Endothelial cell of umbilical vein (primary cell): Measurements from ENCODE around the gene GNPTAB. TPM values are rescaled to one million over a fixed set of nuclear protein-coding genes. Genes with fewer than 3 reads are reported as not detected.

Source experiments
- BruUV-seq: library from RNA; stranded (reverse); fragments of 400-500 nt; replicated peaks from 2 replicates; lab custom pipeline; 2021; lab: Mats Ljungman, UMichigan
- CTCF ChIA-PET: fragments of 300-600, 350-600 bp; sonication (Branson Sonifier 250); formaldehyde crosslinking; loops from one replicate; lab custom pipeline; 2021; ENCODE audit warnings: antibody characterized with exemption, inconsistent platforms; lab: Charles Lee
- POLR2A ChIA-PET: fragments of 300-600, 350-600 bp; sonication (Branson Sonifier 250); formaldehyde crosslinking; loops from one replicate; lab custom pipeline; 2021; ENCODE audit warnings: antibody characterized with exemption, inconsistent platforms; lab: Charles Lee
- DNase-seq: peaks from one replicate; pipeline ENCODE4 v3.0.0-alpha.2; 2011; ENCODE audit warnings: low read depth, low spot score
- FAIRE-seq: peaks from 2 replicates; lab custom pipeline; 2011; peaks lifted over from hg19 to GRCh38; lab: Jason Lieb, UNC
- H2AFZ ChIP-seq: 2 replicates; pipeline ENCODE4 v1.6.0; 2012; ENCODE audit warnings: low read depth, low read length, control low read depth, inconsistent platforms
- H3K27ac ChIP-seq: 2 replicates; pipeline ENCODE4 v1.5.1; 2011; ENCODE audit warnings: low read depth, mild to moderate bottlenecking, control low read depth, low read length, moderate library complexity; ENCODE audit not compliant: insufficient read depth
- H3K27me3 ChIP-seq, 2 experiments: 2 replicates each; pipeline versions ENCODE4 v1.6.0 to v1.6.1; 2011; ENCODE audit warnings: low read length in 2 of 2, mixed read lengths in 1 of 2; ENCODE audit not compliant: control insufficient read depth in 2 of 2, insufficient read depth in 2 of 2
- H3K36me3 ChIP-seq, 2 experiments: 2 replicates in 1 of 2; 3 replicates in 1 of 2; pipeline ENCODE4 v1.5.1; 2011; ENCODE audit warnings: low read length in 2 of 2, mild to moderate bottlenecking in 1 of 2, moderate library complexity in 1 of 2; ENCODE audit not compliant: control insufficient read depth in 2 of 2, insufficient read depth in 2 of 2; ENCODE audit errors: extremely low read depth in 1 of 2
- H3K4me1 ChIP-seq: 3 replicates; pipeline ENCODE4 v1.5.1; 2011; ENCODE audit warnings: mild to moderate bottlenecking, low read length; ENCODE audit not compliant: control insufficient read depth, insufficient read depth; ENCODE audit errors: extremely low read depth
- H3K4me2 ChIP-seq: 2 replicates; pipeline ENCODE4 v1.6.1; 2011; ENCODE audit warnings: low read length, control low read depth, mixed read lengths; ENCODE audit not compliant: insufficient read depth
- H3K4me3 ChIP-seq, 3 experiments: fragments of 200-600 bp in 1 of 3; sonication (generic), shearing (Covaris generic) in 1 of 3; replicated peaks in 1 of 3; 2 replicates each; pipeline ENCODE4 v1.5.1; 2011 to 2016; ENCODE audit warnings: control low read depth in 3 of 3, low read length in 3 of 3, mild to moderate bottlenecking in 2 of 3, inconsistent platforms in 1 of 3, low read depth in 1 of 3, moderate library complexity in 1 of 3; ENCODE audit not compliant: insufficient read depth in 1 of 3
- H3K79me2 ChIP-seq: 2 replicates; pipeline ENCODE4 v1.6.0; 2012; ENCODE audit warnings: low read length, inconsistent platforms; ENCODE audit not compliant: control insufficient read depth, insufficient read depth
- H3K9ac ChIP-seq: replicated peaks from 2 replicates; pipeline ENCODE3; 2011; ENCODE audit warnings: low read length, control low read depth; ENCODE audit not compliant: insufficient read depth; ENCODE audit errors: extremely low read depth
- H3K9me1 ChIP-seq: replicated peaks from 3 replicates; pipeline ENCODE4 v1.6.0; 2011; ENCODE audit warnings: mild to moderate bottlenecking, low read length; ENCODE audit not compliant: control insufficient read depth, insufficient read depth; ENCODE audit errors: extremely low read depth
- H3K9me3 ChIP-seq: replicated peaks from 2 replicates; pipeline ENCODE4 v1.5.1; 2012; ENCODE audit warnings: low read length, inconsistent platforms; ENCODE audit not compliant: control insufficient read depth, insufficient read depth
- H4K20me1 ChIP-seq: replicated peaks from 2 replicates; pipeline ENCODE3; 2011; ENCODE audit warnings: mild to moderate bottlenecking, low read length; ENCODE audit not compliant: control insufficient read depth, insufficient read depth; ENCODE audit errors: extremely low read depth
- EZH2 ChIP-seq: IDR thresholded peaks from 2 replicates; pipeline ENCODE4 v1.6.1; 2012; ENCODE audit warnings: borderline replicate concordance, low read depth, mild to moderate bottlenecking, moderate library complexity, low read length, inconsistent platforms; ENCODE audit not compliant: severe bottlenecking
- FOS ChIP-seq: IDR thresholded peaks from 2 replicates; pipeline ENCODE4 v1.6.1; 2011; ENCODE audit warnings: mild to moderate bottlenecking, low read length, moderate library complexity, borderline replicate concordance; ENCODE audit not compliant: insufficient read depth
- GATA2 ChIP-seq: IDR thresholded peaks from 2 replicates; pipeline ENCODE4 v1.7.0; 2011; ENCODE audit warnings: low read depth, mild to moderate bottlenecking, moderate library complexity, mixed read lengths, low read length; ENCODE audit not compliant: insufficient read length, insufficient read depth
- JUN ChIP-seq: IDR thresholded peaks from 2 replicates; pipeline ENCODE4 v1.6.1; 2011; ENCODE audit warnings: borderline replicate concordance, low read depth; ENCODE audit not compliant: insufficient read length, insufficient read depth
- MYC ChIP-seq: IDR thresholded peaks from one replicate; pipeline ENCODE4 v1.6.1; 2011; ENCODE audit warnings: mild to moderate bottlenecking, low read depth, low read length
- POLR2A ChIP-seq: IDR thresholded peaks from 2 replicates; pipeline ENCODE4 v1.6.1; 2012; ENCODE audit warnings: low read depth, mild to moderate bottlenecking, control low read depth, low read length
- POLR2AphosphoS5 ChIP-seq: IDR thresholded peaks from 2 replicates; pipeline ENCODE4 v1.6.1; 2012; ENCODE audit warnings: low read depth, mild to moderate bottlenecking, control low read depth, low read length, moderate library complexity; ENCODE audit not compliant: insufficient read depth
- dilution Hi-C: fragments of 300-500 bp; cut with MboI; formaldehyde crosslinking; loops from one replicate; pipeline ENCODE4 v1.15.0; 2019; ENCODE audit warnings: low sequenced_read_pairs; ENCODE audit not compliant: extremely low pct_ligation_motif_present
- intact Hi-C: fragments of 100-400 bp; cut with micrococcal nuclease; formaldehyde crosslinking; loops from one replicate; pipeline ENCODE4 v1.10.0; 2022
- polyA plus RNA-seq, 4 experiments: library from polyadenylated mRNA; depleted of rRNA in 3 of 4; stranded (reverse) in 3 of 4; unstranded in 1 of 4; fragments of >200 nt; gene quantifications; 2 replicates each; pipeline versions ENCODE4 v1.2.1 to v1.2.3, GENCODE V29; 2011 to 2012; ENCODE audit warnings: missing spikeins in 1 of 4
- total RNA-seq: library from RNA; stranded (reverse); gene quantifications from 2 replicates; pipeline ENCODE4 v1.2.3, GENCODE V29; 2021
- TF ChIP-seq, protein P1 (sequence below): IDR thresholded peaks from 2 replicates; pipeline ENCODE4 v1.6.1; 2011; ENCODE audit not compliant: insufficient read depth, insufficient read length
- TF ChIP-seq, protein P2 (sequence below), 2 donors: IDR thresholded peaks; 1 replicate in 1 of 2; 2 replicates in 1 of 2; pipeline ENCODE4 v1.5.1; 2011; ENCODE audit warnings: low read length in 2 of 2, mild to moderate bottlenecking in 2 of 2, moderate library complexity in 2 of 2, control low read depth in 1 of 2, inconsistent platforms in 1 of 2, low read depth in 1 of 2; ENCODE audit not compliant: insufficient read depth in 1 of 2; ENCODE audit errors: extremely low read depth in 1 of 2

The GNPTAB gene
- total and polyA plus RNA-seq, 2 donors (not counting 3 experiments of a cell fraction or from before 2014, with no cell fraction given), result 15.6 to 39.5 TPM

DNA sequence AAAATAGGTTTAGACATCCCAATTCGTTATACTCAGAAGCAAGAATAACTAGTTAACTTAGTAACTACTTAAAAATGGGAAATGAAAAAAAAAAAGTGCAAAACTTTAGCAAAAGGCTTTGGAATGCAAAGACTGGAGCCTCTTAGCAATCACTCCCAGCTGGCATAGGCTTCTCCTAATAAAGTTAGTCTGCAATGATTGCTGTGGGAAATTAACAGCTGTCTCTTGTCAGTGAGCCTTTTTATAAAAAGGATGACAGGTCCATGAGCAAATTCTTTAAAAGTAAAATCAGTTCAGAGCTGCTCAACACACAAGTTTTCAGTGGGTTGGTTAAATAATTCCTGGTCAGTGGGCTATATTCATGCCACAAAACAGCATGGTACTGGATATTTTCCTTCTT is 84.1 kb downstream of the GNPTAB start:
- ChIA-PET CTCF (interaction anchor here (2.7 kb wide), 1 partner anchor 13 kb away, joined by 18 read pairs; no protein-coding TSS in a partner anchor), POLR2A (no interaction called here)
- no peaks in the 10 kb centered on the region for H3K79me2 ChIP-seq
- intact Hi-C loops (no loop called here), dilution Hi-C loops (no loop called here)
- DNase-seq, result no peak
- H3K9me1 ChIP-seq, result no peaks in the 10 kb centered on the region
- H3K36me3 ChIP-seq, result peaks cover 0 to 12% of the 10 kb centered on the region in 2 experiments
- no peaks in the 10 kb centered on the region for H4K20me1 ChIP-seq
- H3K27ac ChIP-seq, result no peak overlapping the region
- TSS peak; percentile 40 for BruUV-seq
- H3K4me3 ChIP-seq, result no peak overlapping the region
- H3K4me1 ChIP-seq, result no peaks in the 10 kb centered on the region
- no peaks in the 10 kb centered on the region for H3K9me3 ChIP-seq
- TF ChIP-seq JUN, result no peak
- TF ChIP-seq, protein P1, sequence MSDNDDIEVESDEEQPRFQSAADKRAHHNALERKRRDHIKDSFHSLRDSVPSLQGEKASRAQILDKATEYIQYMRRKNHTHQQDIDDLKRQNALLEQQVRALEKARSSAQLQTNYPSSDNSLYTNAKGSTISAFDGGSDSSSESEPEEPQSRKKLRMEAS, result no peak
- no peak for TF ChIP-seq POLR2A
- no peak for TF ChIP-seq MYC
- TF ChIP-seq EZH2, result no peak
- no peak for TF ChIP-seq FOS
- no peak for TF ChIP-seq POLR2AphosphoS5
- TF ChIP-seq, protein P2, sequence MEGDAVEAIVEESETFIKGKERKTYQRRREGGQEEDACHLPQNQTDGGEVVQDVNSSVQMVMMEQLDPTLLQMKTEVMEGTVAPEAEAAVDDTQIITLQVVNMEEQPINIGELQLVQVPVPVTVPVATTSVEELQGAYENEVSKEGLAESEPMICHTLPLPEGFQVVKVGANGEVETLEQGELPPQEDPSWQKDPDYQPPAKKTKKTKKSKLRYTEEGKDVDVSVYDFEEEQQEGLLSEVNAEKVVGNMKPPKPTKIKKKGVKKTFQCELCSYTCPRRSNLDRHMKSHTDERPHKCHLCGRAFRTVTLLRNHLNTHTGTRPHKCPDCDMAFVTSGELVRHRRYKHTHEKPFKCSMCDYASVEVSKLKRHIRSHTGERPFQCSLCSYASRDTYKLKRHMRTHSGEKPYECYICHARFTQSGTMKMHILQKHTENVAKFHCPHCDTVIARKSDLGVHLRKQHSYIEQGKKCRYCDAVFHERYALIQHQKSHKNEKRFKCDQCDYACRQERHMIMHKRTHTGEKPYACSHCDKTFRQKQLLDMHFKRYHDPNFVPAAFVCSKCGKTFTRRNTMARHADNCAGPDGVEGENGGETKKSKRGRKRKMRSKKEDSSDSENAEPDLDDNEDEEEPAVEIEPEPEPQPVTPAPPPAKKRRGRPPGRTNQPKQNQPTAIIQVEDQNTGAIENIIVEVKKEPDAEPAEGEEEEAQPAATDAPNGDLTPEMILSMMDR (IDR thresholded peaks at IDR 0.05; ENCODE audit: extremely low read depth in 1 of 2, insufficient read depth in 1 of 2, low read depth in 1 of 2, low read length in 2 of 2), result no peak
- TF ChIP-seq GATA2, result no peak
- H2AFZ ChIP-seq, result no peak overlapping the region
- no peak overlapping the region for H3K4me2 ChIP-seq
- FAIRE-seq, result no peak
- H3K27me3 ChIP-seq, result no peaks in the 10 kb centered on the region
- no peak overlapping the region for H3K9ac ChIP-seq
